Muscle of leg (tissue), 11 donors: Measurements from ENCODE around the gene KBTBD13. TPM values are rescaled to one million over a fixed set of nuclear protein-coding genes. Genes with fewer than 3 reads are reported as not detected.
A peak's percentile ranks its signal among the peaks of the same experiment; 100 is the strongest.

Source experiments
- DNase-seq: peaks from one replicate; pipeline ENCODE4 v3.0.0; 2013
- H3K27ac ChIP-seq: one replicate; pipeline ENCODE4 v1.5.1; 2013; ENCODE audit warnings: mild to moderate bottlenecking, low read length, control low read depth
- H3K27me3 ChIP-seq: one replicate; pipeline ENCODE4 v1.6.1; 2013; ENCODE audit warnings: low read length; ENCODE audit not compliant: control insufficient read depth, insufficient read depth
- H3K36me3 ChIP-seq: one replicate; pipeline ENCODE4 v1.6.1; 2013; ENCODE audit warnings: low read length; ENCODE audit not compliant: control insufficient read depth, insufficient read depth
- H3K4me1 ChIP-seq: one replicate; pipeline ENCODE4 v1.6.1; 2013; ENCODE audit warnings: low read length; ENCODE audit not compliant: control insufficient read depth, insufficient read depth
- H3K4me3 ChIP-seq: one replicate; pipeline ENCODE4 v1.5.1; 2013; ENCODE audit warnings: low read length, control low read depth
- H3K9me3 ChIP-seq: replicated peaks from 2 replicates; pipeline ENCODE4 v1.6.1; 2013; ENCODE audit warnings: low read depth, low read length; ENCODE audit not compliant: control insufficient read depth
- WGBS: methylation state at CpG from one replicate; pipeline ENCODE4 v1.1.5; 2013; ENCODE audit warnings: missing lambda C conversion rate; ENCODE audit not compliant: insufficient coverage; 5-methylcytosine and 5-hydroxymethylcytosine counted together
- polyA plus RNA-seq, 8 donors: library from polyadenylated mRNA; unstranded; fragments of 120-200 nt; gene quantifications; one replicate each; pipeline versions ENCODE4 v1.2.1 to v1.2.3, GENCODE V29; 2013; ENCODE audit warnings: inconsistent platforms in 1 of 8, low replicate concordance in 1 of 8; ENCODE audit not compliant: insufficient read length in 8 of 8, insufficient read depth in 1 of 8
- total RNA-seq: library from RNA; stranded (reverse); fragments of 120-200 nt; gene quantifications from one replicate; pipeline ENCODE4 v1.2.4, GENCODE V29; 2013

KBTBD13 gene
- total and polyA plus RNA-seq, 9 donors, result 0.48 to 2.5 (median 1.6) TPM

DNA sequence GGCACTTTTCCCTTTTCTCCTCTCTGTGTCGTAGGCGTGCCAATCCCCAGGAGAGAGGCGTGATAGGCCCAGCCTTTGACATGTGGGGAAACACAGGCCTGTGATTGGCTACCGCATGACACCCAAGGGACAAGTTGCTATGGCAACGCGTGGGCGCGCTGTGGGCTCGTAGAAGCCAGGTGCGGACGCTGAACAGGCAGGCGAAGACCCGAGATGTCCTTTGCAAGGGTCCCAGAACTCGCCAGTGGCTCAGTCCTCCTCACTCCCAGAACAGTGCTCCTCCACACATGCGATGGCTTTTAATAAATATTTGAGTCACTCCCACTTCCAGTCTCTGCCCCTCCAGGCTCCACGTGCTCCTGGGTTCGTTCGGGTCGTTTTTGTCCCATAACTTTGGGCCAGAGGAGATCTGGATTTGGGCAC lies 27.1 kb upstream of the KBTBD13 start:
- peaks cover 33% of the 10 kb centered on the region for H3K4me1 ChIP-seq
- H3K27me3 ChIP-seq, result no peaks in the 10 kb centered on the region
- H3K4me3 ChIP-seq, result peak overlapping the region; percentile 39
- H3K36me3 ChIP-seq, result peaks cover 4% of the 10 kb centered on the region
- no peaks in the 10 kb centered on the region for H3K9me3 ChIP-seq
- H3K27ac ChIP-seq, result no peak overlapping the region
- DNase-seq, result peak; percentile 96
- WGBS, result 3% methylated on average over 15 of the region's 19 CpGs

DNA sequence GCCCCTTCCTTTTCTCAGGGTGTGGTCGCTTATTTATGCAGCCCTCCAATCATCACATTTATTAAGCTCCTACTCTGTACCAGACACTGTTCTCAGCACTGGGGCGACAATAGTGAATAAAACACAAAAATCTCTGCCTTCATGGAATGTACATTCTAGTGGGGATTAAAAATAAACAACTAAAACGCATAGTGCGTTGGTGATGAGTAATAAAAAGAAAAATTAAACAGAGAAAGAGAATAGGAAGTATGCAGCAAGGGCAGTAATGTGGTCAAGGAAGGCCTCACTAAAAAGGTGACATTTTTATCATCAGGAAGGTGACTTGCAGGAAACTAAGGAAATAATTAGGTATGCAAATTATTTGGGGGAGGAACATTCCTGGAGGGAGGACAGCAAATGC lies 26.3 kb upstream of the KBTBD13 start:
- Histone ChIP-seq H3K9me3 (no peaks in the 10 kb centered on the region), H3K27ac (no peak overlapping the region), H3K4me1 (peaks cover 28% of the 10 kb centered on the region), H3K27me3 (no peaks in the 10 kb centered on the region), H3K4me3 (no peak overlapping the region), H3K36me3 (peaks cover 11% of the 10 kb centered on the region)
- 58% methylated on average over 2 of the region's 4 CpGs for WGBS
- no peak for DNase-seq

DNA sequence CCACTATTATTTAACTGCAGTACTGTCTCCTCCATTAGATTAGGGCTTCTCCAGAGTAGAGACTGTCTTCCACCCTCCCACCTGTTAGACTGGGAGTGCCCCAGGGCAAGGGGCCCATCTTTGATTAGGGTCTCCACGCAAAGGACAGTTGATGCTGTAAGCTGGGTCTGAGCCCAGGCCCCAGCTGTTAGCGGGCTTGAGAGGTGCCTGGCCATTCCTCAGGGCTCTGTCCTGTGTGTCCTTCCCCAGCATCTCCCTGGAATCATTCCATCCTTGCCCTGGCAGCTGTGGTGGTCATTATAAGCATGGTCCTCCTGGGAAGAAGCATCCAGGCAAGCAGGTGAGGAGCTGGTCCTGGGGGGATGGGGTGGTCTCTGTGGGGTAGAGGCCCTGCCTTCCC lies 25.3 kb upstream of the KBTBD13 start:
- WGBS, result 63% methylated on average over 2 of the region's 2 CpGs
- Histone ChIP-seq H3K4me3 (no peak overlapping the region), H3K27ac (no peak overlapping the region), H3K9me3 (no peaks in the 10 kb centered on the region), H3K4me1 (peaks cover 26% of the 10 kb centered on the region), H3K36me3 (peaks cover 11% of the 10 kb centered on the region), H3K27me3 (no peaks in the 10 kb centered on the region)
- DNase-seq, result no peak

DNA sequence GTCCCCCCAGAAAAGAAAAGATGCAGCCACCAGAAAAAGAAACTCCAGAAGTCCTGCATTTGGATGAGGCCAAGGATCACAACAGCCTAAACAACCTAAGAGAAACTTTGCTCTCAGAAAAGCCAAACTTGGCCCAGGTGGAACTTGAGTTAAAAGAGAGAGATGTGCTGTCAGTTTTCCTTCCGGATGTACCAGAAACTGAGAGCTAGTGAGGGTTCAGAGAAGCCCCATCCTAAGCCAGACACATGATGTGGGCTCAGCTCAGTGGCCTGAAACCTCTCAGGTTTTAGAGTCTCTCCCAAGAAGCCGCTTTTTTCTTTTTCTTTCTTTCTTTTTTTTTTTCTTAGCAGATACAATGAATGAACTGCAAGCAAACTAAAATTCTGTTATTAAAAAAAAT lies 23.6 kb upstream of the KBTBD13 start:
- no peak overlapping the region for H3K27ac ChIP-seq
- peaks cover 11% of the 10 kb centered on the region for H3K36me3 ChIP-seq
- no peak overlapping the region for H3K4me3 ChIP-seq
- no CpG with 5 or more reads among the region's 2 CpGs for WGBS
- peaks cover 26% of the 10 kb centered on the region for H3K4me1 ChIP-seq
- no peaks in the 10 kb centered on the region for H3K27me3 ChIP-seq
- no peak for DNase-seq
- no peaks in the 10 kb centered on the region for H3K9me3 ChIP-seq

DNA sequence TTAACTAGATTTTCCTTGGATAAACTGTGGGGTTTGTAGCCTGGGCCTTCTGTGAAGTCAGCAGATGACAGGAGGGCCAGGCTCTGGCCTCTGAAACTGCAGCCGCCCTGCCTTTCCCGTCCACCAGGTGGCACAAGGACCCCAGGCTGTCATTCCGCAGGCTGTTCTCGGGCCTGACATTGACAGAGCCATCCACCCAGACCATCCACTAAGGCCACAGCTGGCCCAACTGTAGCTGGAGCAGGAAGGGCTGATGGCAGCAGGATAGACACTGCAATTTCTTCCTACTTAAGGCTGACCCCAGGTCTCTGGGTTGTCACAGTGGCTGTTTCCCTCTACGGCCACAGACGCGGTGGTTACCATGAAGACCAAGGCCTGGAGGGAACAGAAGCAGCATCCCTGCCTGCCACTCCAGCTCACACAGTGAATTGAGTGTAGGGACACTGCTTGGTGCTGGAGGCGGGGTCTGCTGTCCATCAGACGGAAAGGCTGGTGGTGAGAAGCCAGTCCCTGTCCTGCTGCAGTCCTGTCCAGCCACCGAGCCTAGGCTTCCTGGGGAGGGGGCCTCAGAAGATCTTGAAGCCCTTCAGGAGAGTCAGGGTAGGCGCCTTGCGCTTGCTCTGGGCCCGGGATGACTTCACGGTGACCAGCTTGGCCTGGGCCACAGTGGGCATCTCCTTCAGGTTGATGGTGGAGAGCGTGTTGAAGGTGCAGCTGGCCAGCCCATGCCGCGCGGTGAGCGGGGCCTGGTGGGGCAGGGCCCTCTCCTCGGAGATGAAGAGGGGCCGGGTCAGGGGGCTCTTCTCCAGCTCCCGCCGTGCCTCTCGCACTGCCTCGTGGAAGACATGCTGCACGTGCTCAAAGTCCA lies 22.0 kb upstream of the KBTBD13 start:
- Histone ChIP-seq H3K27ac (no peak overlapping the region), H3K36me3 (peaks cover 13% of the 10 kb centered on the region), H3K4me1 (peaks cover 18% of the 10 kb centered on the region), H3K27me3 (no peaks in the 10 kb centered on the region), H3K4me3 (no peak overlapping the region), H3K9me3 (no peaks in the 10 kb centered on the region)
- WGBS, result 76% methylated on average over 22 of the region's 26 CpGs
- peak; percentile 80 for DNase-seq

DNA sequence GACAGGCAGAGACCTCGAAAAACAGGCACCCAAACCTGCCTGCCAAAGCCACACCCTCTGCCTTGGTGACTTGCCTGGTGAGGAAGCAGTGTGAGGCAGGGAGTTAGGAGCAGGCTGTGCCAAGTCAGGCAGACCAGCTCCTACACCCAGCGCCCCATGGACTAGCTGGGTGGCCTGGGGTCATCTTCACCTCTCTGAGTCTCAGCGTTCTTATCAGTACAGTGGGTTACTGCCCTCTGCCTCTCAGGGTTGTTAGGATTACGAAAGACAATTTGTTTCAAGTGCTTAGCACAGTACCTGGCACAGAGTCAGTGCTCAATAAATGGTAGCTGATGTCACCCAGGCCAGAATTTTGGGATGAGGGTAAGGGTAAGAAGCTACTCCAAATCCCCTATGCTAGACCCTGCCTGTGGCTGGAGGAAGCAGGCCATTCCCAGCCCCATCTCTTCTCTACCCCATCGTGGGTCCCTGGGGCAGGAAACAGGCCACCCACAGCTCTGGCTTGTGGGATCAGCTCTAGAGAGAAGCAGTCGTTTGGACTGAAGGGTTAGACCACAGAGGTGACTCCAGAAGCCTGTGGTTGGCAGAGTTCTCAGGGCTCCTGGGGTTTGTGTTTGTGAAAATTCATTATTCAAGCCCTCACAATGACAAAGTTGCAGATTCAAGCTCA lies 21.2 kb upstream of the KBTBD13 start:
- 80% methylated on average over 3 of the region's 6 CpGs for WGBS
- Histone ChIP-seq H3K9me3 (no peaks in the 10 kb centered on the region), H3K4me3 (no peak overlapping the region), H3K4me1 (peaks cover 12% of the 10 kb centered on the region), H3K36me3 (peaks cover 13% of the 10 kb centered on the region), H3K27ac (no peak overlapping the region), H3K27me3 (no peaks in the 10 kb centered on the region)
- no peak for DNase-seq

DNA sequence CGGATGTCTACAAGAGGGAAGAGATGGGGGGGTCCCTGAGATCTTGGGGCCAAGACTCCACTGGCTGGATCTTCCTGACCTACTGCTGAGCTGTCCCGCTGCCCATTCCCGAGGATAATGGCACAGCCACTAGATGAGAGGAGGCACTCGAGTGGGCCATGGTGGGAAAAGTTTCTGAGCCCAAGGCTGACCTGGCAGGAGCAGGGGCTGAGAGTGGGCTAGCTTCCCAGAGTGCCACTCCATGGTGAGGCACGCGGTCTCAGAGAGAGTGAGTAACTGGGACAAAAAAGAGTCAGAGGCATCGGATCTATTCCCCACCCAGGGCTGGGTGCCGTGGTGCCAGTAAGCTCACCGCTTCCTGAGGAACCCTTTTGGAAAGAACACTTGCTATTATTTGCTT lies 20.4 kb upstream of the KBTBD13 start:
- H3K27ac ChIP-seq, result no peak overlapping the region
- no peaks in the 10 kb centered on the region for H3K27me3 ChIP-seq
- peaks cover 12% of the 10 kb centered on the region for H3K4me1 ChIP-seq
- H3K4me3 ChIP-seq, result no peak overlapping the region
- peaks cover 13% of the 10 kb centered on the region for H3K36me3 ChIP-seq
- H3K9me3 ChIP-seq, result no peaks in the 10 kb centered on the region
- DNase-seq, result no peak
- 91% methylated on average over 6 of the region's 9 CpGs for WGBS

DNA sequence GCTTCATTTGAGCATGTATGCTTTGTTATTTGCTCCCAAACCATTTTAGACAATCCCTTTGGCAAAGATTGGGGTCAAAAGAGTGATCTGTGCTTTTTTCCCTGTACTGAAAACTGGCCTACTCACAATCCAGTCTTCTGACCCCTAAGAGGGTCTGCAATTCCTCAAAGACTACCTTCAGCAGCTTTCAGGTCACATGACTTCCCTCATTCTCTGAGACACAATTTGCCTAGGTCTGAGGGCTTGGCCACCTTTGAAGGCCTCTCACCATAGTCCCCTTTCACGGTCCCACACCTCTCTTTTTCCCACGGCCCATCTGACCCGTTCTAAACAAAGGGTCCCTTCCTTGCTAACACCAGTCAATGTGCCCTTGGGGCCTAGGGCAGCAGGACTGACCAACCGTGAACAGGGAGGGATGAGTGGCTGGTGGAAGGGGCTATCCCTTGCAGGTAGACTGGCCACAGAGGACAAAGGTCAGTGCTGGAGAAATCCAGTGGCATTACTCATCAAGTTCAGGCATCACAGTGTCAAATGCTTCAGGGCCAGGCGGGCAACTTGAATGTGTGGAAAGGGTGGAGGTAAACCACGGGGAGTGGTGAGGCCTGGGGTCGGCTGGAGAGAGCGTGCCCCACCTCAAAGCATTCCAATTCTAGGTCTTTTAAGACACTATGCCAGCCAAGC lies 19.5 kb upstream of the KBTBD13 start:
- no peak overlapping the region for H3K27ac ChIP-seq

DNA sequence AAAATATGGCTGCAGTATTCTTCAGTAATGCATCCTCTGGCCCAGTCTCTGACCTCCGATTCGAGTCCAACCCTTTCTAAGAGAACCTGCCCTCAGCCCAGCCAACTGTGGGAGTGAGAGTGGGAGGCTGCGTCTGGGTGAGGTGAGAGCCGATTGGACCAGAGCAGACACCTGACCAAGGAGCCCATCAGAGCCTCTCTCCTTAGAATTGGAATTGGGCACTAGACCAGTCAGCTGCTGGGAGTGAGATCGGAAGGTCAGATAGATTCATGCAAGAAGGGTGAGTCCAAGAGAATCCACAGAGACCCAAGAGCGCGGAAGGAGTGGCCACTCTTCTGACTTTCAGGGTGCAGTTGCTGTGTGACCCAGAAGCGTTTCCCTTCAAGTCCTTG lies 19.0 kb upstream of the KBTBD13 start:
- H3K27me3 ChIP-seq, result no peaks in the 10 kb centered on the region
- no peak for DNase-seq
- H3K36me3 ChIP-seq, result peaks cover 13% of the 10 kb centered on the region
- peaks cover 7% of the 10 kb centered on the region for H3K4me1 ChIP-seq
- H3K9me3 ChIP-seq, result no peaks in the 10 kb centered on the region
- H3K4me3 ChIP-seq, result no peak overlapping the region
- 90% methylated on average over 3 of the region's 8 CpGs for WGBS
- no peak overlapping the region for H3K27ac ChIP-seq

More for the DNA sequence above, 19.5 kb upstream of the KBTBD13 start:
- H3K36me3 ChIP-seq, result peaks cover 13% of the 10 kb centered on the region
- H3K4me3 ChIP-seq, result no peak overlapping the region
- H3K27me3 ChIP-seq, result no peaks in the 10 kb centered on the region
- no peak for DNase-seq
- peaks cover 7% of the 10 kb centered on the region for H3K4me1 ChIP-seq
- no peaks in the 10 kb centered on the region for H3K9me3 ChIP-seq
- 63% methylated on average over 1 of the region's 8 CpGs for WGBS
